Uterus (tissue), 4 donors: ENCODE measurements around the gene PCSK2. TPM values are rescaled to one million over a fixed set of nuclear protein-coding genes. Genes with fewer than 3 reads are reported as not detected.

Source experiments
- DNase-seq, 2 donors: peaks; one replicate each; pipeline ENCODE4 v3.0.0-alpha.2; 2019 to 2020
- H3K27ac ChIP-seq, 2 donors: fragments of 200-600 bp; sonication (generic); 1 replicate in 1 of 2; 2 replicates in 1 of 2; pipeline ENCODE4 v1.5.1; 2016 to 2018
- H3K27me3 ChIP-seq, 2 donors: fragments of 200-600 bp; sonication (generic); one replicate each; pipeline ENCODE4 v1.5.1; 2018 to 2019; ENCODE audit warnings: control low read depth in 1 of 2
- H3K36me3 ChIP-seq, 2 donors: fragments of 200-600 bp; sonication (generic); one replicate each; pipeline ENCODE4 v1.5.1; 2019; ENCODE audit warnings: control low read depth in 1 of 2
- H3K4me1 ChIP-seq, 2 donors: fragments of 200-600 bp; sonication (generic); one replicate each; pipeline ENCODE4 v1.5.1; 2018 to 2019; ENCODE audit warnings: control low read depth in 1 of 2
- H3K4me3 ChIP-seq, 2 donors: fragments of 200-600 bp; sonication (generic); 1 replicate in 1 of 2; 2 replicates in 1 of 2; pipeline ENCODE4 v1.5.1; 2018 to 2019; ENCODE audit warnings: mild to moderate bottlenecking in 1 of 2
- H3K9me3 ChIP-seq, 2 donors: fragments of 200-600 bp; sonication (generic); one replicate each; pipeline ENCODE4 v1.5.1; 2019; ENCODE audit warnings: control low read depth in 1 of 2
- POLR2A ChIP-seq, 2 donors: fragments of 450-650 bp; IDR thresholded peaks; one replicate each; pipeline ENCODE4 v1.6.1; 2016; ENCODE audit warnings: antibody characterized with exemption in 2 of 2, mild to moderate bottlenecking in 1 of 2, moderate library complexity in 1 of 2
- intact Hi-C: fragments of 100-400 bp; cut with DNase I; formaldehyde crosslinking; loops from one replicate; pipeline ENCODE4 v1.15.1; 2023; ENCODE audit warnings: low total_unique reads
- total RNA-seq, 4 donors: library from RNA; depleted of rRNA in 3 of 4; stranded (reverse); fragments of >200 nt in 3 of 4; gene quantifications; one replicate each; pipeline versions ENCODE4 v1.1.0 to v1.2.4, GENCODE V29; 2014 to 2023
- TF ChIP-seq, protein P1 (sequence below), 4 experiments: fragments of 200-600 bp in 2 of 4; fragments of 450-650 bp in 2 of 4; sonication (generic) in 2 of 4; IDR thresholded peaks; one replicate each; pipeline ENCODE4 v1.5.1; 2016 to 2019; ENCODE audit warnings: antibody characterized with exemption in 4 of 4, mild to moderate bottlenecking in 2 of 4, moderate library complexity in 1 of 4
- donor health status: DM: yes; HTN: yes; CAD: no.

Gene PCSK2
- total RNA-seq, 4 donors from 2014 or later: 0.37 to 1.6 TPM; not detected in 2

GRCh38 chr20:17358854-17359253 is 132.0 kb downstream of the PCSK2 start:
- no peak overlapping the region for H3K4me3 ChIP-seq
- no peak overlapping the region for H3K27ac ChIP-seq
- H3K36me3 ChIP-seq: no peaks in the 10 kb centered on the region
- TF ChIP-seq POLR2A (IDR thresholded peaks at IDR 0.05): no peak
- TF ChIP-seq, protein P1, sequence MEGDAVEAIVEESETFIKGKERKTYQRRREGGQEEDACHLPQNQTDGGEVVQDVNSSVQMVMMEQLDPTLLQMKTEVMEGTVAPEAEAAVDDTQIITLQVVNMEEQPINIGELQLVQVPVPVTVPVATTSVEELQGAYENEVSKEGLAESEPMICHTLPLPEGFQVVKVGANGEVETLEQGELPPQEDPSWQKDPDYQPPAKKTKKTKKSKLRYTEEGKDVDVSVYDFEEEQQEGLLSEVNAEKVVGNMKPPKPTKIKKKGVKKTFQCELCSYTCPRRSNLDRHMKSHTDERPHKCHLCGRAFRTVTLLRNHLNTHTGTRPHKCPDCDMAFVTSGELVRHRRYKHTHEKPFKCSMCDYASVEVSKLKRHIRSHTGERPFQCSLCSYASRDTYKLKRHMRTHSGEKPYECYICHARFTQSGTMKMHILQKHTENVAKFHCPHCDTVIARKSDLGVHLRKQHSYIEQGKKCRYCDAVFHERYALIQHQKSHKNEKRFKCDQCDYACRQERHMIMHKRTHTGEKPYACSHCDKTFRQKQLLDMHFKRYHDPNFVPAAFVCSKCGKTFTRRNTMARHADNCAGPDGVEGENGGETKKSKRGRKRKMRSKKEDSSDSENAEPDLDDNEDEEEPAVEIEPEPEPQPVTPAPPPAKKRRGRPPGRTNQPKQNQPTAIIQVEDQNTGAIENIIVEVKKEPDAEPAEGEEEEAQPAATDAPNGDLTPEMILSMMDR (IDR thresholded peaks at IDR 0.05): no peak
- DNase-seq: no peak
- intact Hi-C loops: no loop called here
- no peaks in the 10 kb centered on the region for H3K27me3 ChIP-seq
- H3K4me1 ChIP-seq: no peaks in the 10 kb centered on the region
- H3K9me3 ChIP-seq: no peaks in the 10 kb centered on the region

- H3K4me3 ChIP-seq: no peak overlapping the region
These were observed 137.8 kb downstream of the PCSK2 start for GRCh38 chr20:17364681-17365080.

DNA sequence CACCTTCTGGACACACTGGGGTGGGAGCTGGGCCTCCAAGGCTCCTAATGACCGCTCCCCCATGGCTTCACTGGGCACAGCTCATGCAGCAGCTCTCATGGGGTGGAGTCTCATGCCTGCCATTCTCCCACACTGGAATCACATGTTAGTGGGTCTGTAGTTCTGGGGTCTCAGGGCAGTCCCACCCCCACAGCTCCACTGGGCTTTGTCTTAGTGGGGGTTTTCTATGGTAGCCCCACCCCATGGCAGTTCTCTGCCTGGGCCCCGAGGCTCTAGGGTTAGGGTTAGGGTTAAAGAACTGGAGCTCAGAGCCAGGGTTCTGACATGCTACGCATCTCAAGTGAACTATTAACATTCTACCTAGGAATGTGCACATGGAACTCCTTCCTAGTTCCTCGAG is 139.0 kb downstream of the PCSK2 start:
- H3K9me3 ChIP-seq: no peaks in the 10 kb centered on the region
- no peak for DNase-seq
- no peaks in the 10 kb centered on the region for H3K36me3 ChIP-seq
- H3K4me1 ChIP-seq: no peaks in the 10 kb centered on the region
- no peaks in the 10 kb centered on the region for H3K27me3 ChIP-seq
- H3K27ac ChIP-seq: no peak overlapping the region
- intact Hi-C loops: no loop called here
- TF ChIP-seq, protein P1 (IDR thresholded peaks at IDR 0.05): no peak
- H3K4me3 ChIP-seq: no peak overlapping the region

More at GRCh38 chr20:17364681-17365080, 137.8 kb downstream of the PCSK2 start:
- intact Hi-C loops: no loop called here
- DNase-seq: no peak
- H3K4me1 ChIP-seq: no peaks in the 10 kb centered on the region
- H3K36me3 ChIP-seq: no peaks in the 10 kb centered on the region
- TF ChIP-seq POLR2A (IDR thresholded peaks at IDR 0.05): no peak
- TF ChIP-seq, protein P1 (IDR thresholded peaks at IDR 0.05): no peak
- H3K27me3 ChIP-seq: no peaks in the 10 kb centered on the region
- H3K27ac ChIP-seq: no peak overlapping the region
- H3K9me3 ChIP-seq: no peaks in the 10 kb centered on the region

GRCh38 chr20:17369506-17369905 is 142.7 kb downstream of the PCSK2 start:
- H3K27me3 ChIP-seq: no peaks in the 10 kb centered on the region
- H3K36me3 ChIP-seq: no peaks in the 10 kb centered on the region
- H3K9me3 ChIP-seq: no peaks in the 10 kb centered on the region
- no peak overlapping the region for H3K27ac ChIP-seq
- H3K4me3 ChIP-seq: no peak overlapping the region
- intact Hi-C loops: no loop called here
- DNase-seq: no peak
- TF ChIP-seq POLR2A (IDR thresholded peaks at IDR 0.05): no peak
- TF ChIP-seq, protein P1 (IDR thresholded peaks at IDR 0.05): no peak
- H3K4me1 ChIP-seq: no peaks in the 10 kb centered on the region

DNA sequence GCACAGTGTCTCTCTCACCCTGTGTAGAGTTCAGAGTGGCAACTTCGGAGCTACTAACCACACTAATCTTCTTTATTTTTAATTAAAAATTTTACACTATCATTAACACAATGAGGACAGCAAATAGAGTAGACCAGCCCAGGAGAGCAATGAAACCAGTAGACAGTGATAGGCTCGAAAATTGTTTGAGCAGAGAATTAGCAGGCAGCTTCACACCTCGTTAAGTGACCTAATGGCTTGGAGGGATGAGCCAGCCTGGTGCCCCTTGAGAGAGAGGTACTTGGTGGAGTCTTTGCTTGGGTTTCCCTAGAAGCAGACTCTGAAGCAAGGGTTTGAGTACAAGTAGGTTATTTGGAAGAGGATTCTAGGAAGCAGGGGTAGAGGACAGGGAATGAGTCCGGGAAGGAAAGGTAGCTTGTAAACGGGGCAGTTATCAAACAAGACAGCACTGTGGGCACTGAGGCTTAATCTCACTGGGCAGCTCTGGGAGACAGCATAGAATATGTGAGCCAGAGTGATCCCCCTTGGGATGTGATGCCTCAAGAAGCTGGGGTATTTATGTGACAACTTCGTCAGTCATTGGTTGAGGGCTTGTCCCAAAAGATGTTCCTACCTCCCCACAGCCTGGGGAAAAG is 146.1 kb downstream of the PCSK2 start:
- H3K4me1 ChIP-seq: no peaks in the 10 kb centered on the region
- no peaks in the 10 kb centered on the region for H3K9me3 ChIP-seq
- H3K4me3 ChIP-seq: no peak overlapping the region
- no peak overlapping the region for H3K27ac ChIP-seq
- DNase-seq: no peak
- intact Hi-C loops: no loop called here
- H3K27me3 ChIP-seq: no peaks in the 10 kb centered on the region
- no peaks in the 10 kb centered on the region for H3K36me3 ChIP-seq
- no peak for TF ChIP-seq POLR2A (IDR thresholded peaks at IDR 0.05)
- TF ChIP-seq, protein P1 (IDR thresholded peaks at IDR 0.05): no peak
